H1 (cell line): ENCODE results near the gene ADAM12.

Experiments
- YY1 ChIP-seq: IDR thresholded peaks from 2 replicates; pipeline ENCODE4 v1.6.1; 2011; ENCODE audit warnings: low read depth, mild to moderate bottlenecking, low read length
- TF ChIP-seq, protein P1 (sequence below), 3 experiments: IDR thresholded peaks; 1 replicate in 2 of 3; 2 replicates in 1 of 3; pipeline versions ENCODE4 v1.5.1 to v1.6.1; 2011; ENCODE audit warnings: low read length in 3 of 3, mild to moderate bottlenecking in 3 of 3, inconsistent platforms in 2 of 3, low read depth in 1 of 3, moderate library complexity in 1 of 3; ENCODE audit not compliant: insufficient read depth in 1 of 3; ENCODE audit errors: control extremely low read depth in 1 of 3

DNA sequence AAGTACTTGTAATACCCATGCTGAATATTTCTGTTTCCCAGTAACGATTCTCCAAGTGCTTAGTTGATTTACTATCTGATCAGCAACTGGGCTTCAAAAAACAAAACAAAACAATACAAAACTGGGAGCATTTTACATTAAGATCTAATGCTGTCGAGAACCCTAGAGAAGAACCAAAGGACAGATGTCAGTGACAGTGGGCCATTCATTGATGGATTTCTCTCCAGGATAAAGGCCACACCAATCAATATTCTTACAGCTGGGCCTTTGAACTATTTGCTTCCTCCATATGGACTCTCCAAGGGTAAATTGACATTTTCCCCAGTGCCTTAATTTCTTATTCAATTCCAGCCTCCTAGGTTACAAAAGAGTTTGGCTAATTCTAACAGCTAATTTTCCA lies 217.5 kb downstream of the ADAM12 start:
- TF ChIP-seq, protein P1, sequence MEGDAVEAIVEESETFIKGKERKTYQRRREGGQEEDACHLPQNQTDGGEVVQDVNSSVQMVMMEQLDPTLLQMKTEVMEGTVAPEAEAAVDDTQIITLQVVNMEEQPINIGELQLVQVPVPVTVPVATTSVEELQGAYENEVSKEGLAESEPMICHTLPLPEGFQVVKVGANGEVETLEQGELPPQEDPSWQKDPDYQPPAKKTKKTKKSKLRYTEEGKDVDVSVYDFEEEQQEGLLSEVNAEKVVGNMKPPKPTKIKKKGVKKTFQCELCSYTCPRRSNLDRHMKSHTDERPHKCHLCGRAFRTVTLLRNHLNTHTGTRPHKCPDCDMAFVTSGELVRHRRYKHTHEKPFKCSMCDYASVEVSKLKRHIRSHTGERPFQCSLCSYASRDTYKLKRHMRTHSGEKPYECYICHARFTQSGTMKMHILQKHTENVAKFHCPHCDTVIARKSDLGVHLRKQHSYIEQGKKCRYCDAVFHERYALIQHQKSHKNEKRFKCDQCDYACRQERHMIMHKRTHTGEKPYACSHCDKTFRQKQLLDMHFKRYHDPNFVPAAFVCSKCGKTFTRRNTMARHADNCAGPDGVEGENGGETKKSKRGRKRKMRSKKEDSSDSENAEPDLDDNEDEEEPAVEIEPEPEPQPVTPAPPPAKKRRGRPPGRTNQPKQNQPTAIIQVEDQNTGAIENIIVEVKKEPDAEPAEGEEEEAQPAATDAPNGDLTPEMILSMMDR (IDR thresholded peaks at IDR 0.05; ENCODE audit: control extremely low read depth in 1 of 3, insufficient read depth in 1 of 3, low read depth in 1 of 3, low read length in 3 of 3), result no peak
- no peak for TF ChIP-seq YY1
